Activated CD8-positive, alpha-beta memory T cell treated with anti-CD3 and anti-CD28 coated beads, Interleukin-2, amount 50 U/mL, for 24 hours (primary cell): ENCODE data around the gene PIAS4.

ENCODE experiments used
- DNase-seq: peaks from one replicate; pipeline ENCODE4 v3.0.0-alpha.2; 2020; ENCODE audit errors: extremely low read depth

PIAS4 gene

DNA sequence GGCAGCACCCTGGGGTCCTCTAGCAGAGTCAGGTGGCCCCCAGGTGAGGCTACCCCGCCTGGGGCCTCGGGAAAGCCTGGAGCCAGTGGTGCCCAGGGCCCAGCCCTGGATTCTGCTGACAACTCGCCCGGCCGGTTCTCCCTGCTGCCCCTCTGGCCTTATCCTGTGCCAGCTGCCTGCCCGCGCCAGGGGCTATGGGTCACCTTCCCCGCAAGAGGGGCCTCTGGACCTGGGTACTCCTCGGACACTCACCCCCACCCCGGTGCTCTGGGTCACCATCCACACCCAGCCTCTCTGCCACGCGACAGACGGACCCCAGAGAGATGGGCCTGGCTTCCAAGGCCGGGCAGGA is 35.2 kb downstream of the PIAS4 start:
- no peak for DNase-seq

- no peak for DNase-seq
Measured at GRCh38 chr19:4043401-4043800, 35.9 kb downstream of the PIAS4 start.

DNA sequence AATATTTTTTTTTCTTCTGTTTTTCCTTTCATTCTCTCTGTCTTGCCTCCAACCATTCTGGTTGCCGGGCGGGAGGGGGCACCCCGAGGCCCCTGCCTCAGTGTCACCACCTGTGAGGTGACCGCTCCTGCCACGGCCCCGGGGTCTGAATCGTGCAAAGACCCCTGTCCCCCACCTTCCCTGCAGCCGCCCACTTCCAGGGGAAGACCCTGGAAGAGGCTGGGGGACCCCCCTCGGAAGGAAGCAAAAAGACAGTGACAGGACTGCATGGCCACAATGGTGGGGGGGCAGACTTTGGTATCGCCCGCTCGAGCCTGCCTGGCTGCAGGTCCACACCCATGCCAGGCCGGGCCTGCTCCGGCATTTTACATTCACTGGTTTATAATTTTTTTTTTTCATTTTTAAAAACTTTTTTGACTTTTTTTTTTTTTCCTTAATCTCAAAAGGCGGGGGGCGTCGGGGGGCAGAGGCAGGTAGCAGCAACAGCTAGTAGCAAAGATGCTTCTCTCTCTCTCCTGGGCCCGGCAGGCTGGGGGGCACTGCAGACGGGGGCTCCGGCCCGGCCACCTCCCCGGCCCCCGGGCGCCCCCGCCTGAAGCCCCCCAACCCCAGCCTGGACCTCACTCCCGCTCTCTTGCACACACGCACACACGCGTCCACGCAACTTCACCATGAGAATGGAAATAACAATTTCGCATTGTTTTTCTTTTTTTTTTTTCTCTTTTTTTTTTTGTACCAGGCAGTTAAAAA is 36.6 kb downstream of the PIAS4 start:
- DNase-seq = no peak

GRCh38 chr19:4044990-4045465 is 37.5 kb downstream of the PIAS4 start:
- DNase-seq = no peak

- DNase-seq = no peak
Measured at GRCh38 chr19:4045597-4046361, 38.2 kb downstream of the PIAS4 start.

- DNase-seq = no peak
Measured at GRCh38 chr19:4046362-4046691, 38.8 kb downstream of the PIAS4 start.

- no peak for DNase-seq
Measured at GRCh38 chr19:4046946-4047683, 39.6 kb downstream of the PIAS4 start.

DNA sequence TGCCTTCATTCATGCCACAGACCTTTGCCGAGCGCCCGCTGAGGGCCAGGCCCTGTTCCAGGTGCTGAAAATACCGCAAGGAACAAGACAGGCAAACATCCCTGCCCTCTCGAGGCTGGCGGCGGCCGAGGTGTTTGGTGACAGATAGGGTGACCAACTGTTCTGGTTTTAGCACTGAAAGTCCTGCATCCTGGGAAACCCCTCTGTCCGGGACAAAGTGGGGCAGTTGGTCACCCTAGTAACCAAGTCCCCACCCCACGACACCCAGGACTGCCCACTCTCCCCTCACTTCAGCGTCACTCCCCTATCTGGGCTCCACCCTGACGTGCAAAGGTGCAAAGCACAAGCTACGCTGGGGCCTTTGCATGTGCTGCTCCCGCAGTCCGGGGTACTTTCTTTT is 41.9 kb downstream of the PIAS4 start:
- DNase-seq = no peak

GRCh38 chr19:4051175-4052101 is 43.9 kb downstream of the PIAS4 start:
- DNase-seq = no peak

DNA sequence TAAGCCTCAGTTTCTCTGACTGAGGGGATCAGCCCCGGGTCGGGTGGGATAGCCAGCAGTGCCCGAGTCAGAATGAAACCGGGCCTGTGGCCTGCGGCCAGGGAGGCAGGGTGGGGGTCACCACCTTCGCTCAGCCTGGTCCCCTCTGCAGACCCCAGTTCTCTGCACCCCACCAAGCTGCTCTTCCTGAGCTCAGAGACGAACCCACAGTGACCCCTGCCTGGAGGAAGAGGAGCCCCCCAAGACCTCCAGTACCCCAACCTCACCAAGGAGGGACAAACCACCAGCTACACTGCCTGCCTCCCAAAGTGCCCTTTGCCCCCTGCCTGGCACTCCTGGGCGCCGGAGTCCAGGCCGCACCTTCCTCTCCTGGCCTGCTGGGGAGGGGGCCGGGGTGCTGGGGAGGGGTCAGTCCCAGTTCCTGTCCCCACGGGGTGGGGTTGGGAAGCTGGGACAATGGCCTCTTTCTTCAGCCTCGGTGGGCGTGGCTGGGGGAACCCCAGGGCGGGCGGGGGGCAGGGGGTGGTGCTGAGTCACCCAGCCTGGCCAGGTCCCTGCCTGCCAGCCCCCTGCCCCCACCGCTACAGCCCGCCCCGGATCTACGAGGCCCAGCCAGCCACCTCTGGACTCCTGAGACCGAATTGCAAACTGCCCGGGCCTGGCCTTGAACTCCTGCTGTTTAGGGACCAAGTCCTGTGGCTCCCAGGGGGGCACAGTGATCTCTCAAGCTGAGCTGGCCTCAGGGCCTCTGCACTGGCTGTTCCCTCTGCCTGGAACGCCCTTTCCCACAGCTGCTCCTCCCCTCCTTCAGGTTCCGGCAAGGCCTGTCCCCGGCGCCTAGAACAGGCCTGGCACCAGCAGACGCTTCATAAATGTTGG is 44.8 kb downstream of the PIAS4 start:
- DNase-seq = no peak

DNA sequence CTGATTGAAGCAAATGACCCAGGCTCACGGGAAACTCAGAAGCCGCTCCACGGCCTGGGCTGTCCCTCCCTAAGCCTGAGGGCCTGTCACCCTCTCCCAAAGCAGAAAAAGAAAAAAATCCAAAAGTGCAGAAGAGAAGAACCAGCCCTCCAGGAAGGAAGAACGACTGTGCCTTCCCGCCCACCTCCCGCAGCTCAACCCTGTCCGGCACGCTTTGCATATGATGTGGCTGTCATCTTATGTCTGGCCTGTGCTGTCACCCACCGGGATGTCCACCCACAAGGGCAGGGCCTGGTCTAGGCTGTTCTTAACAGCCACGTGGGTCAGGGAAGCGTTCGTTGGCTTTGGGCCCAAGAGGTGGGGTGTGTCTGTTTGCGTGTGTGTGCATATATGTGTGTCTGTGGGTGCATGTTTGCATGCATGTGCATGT is 45.5 kb downstream of the PIAS4 start:
- no peak for DNase-seq

GRCh38 chr19:4053423-4054324 is 46.1 kb downstream of the PIAS4 start:
- DNase-seq = no peak

DNA sequence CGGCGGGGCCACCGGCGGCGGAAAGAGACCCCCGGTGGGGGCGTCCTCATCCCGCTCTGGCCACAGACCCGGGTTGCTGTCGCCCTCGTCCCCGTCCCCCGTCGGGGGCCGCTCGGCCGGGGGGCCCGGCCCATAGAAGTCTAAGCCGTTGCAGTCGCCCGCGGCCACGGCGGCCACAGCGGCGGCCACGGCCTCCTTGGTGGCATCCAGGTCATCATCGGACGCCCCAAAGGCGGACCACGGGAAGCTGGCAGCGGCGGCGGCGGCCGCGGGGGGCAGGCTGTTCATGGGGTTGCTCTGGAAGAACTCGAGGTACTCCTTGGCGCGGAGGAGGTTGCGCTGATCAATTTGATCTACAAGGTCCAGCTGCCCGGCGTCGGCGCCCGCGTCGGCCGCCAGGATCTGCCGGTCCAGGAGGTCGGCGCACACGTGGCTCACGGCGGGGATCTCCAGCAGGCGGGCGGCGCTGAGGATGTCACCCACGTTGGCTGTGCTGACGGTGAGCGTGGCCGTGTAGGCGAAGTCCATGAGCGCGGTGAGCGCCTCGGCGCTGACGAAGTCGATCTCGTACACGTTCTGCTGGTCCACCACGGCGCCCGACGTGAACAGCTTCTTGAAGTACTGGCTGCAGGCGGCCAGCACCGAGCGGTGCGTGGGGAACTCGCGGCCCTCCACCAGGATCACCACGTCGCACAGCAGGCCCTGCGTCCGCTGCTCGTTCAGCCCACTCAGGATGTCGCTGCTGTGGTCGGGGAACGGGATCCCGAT is 47.1 kb downstream of the PIAS4 start:
- DNase-seq = no peak

- DNase-seq = no peak
Measured at GRCh38 chr19:4055209-4055552, 47.6 kb downstream of the PIAS4 start.

GRCh38 chr19:4057931-4058692 is 50.6 kb downstream of the PIAS4 start:
- no peak for DNase-seq

- DNase-seq = no peak
Measured at GRCh38 chr19:4058693-4059452, 51.3 kb downstream of the PIAS4 start.

GRCh38 chr19:4059453-4059871 is 51.9 kb downstream of the PIAS4 start:
- no peak for DNase-seq
